Thyroid gland (tissue), 4 donors: Measurements from ENCODE around the gene ANAPC13.

Source experiments
- CTCF ChIP-seq, 6 experiments: fragments of 200-600 bp in 3 of 6; fragments of 450-650 bp in 3 of 6; sonication (generic) in 3 of 6; IDR thresholded peaks; one replicate each; pipeline ENCODE4 v1.5.1; 2016 to 2019; ENCODE audit warnings: antibody characterized with exemption in 6 of 6, mild to moderate bottlenecking in 2 of 6, inconsistent platforms in 1 of 6, moderate library complexity in 1 of 6
- POLR2A ChIP-seq, 2 donors: fragments of 450-650 bp; IDR thresholded peaks; one replicate each; pipeline ENCODE4 v1.6.1; 2017; ENCODE audit warnings: antibody characterized with exemption in 2 of 2, mild to moderate bottlenecking in 2 of 2, moderate library complexity in 1 of 2

- TF ChIP-seq CTCF (IDR thresholded peaks at IDR 0.05) (no peak), POLR2A (IDR thresholded peaks at IDR 0.05) (no peak)
These were observed 36.8 kb upstream of the ANAPC13 start for GRCh38 chr3:134522541-134522940.
